ENCODE results near the gene CD300LG.
"Not testable (repeated sequence)": the region's sequence is repeated elsewhere in the genome, so short reads cannot be mapped to it uniquely, and the experiment has no call there.

The CD300LG gene

GRCh38 chr17:43855061-43855460, 8.1 kb downstream of the CD300LG start:
- no peak for DNase-seq (ENCODE audit: low spot score)

- DNase-seq (ENCODE audit: low spot score), result no peak
These were observed 9.2 kb downstream of the CD300LG start for GRCh38 chr17:43856141-43856540.

GRCh38 chr17:43857141-43857540, 10.2 kb downstream of the CD300LG start:
- no peak for DNase-seq (ENCODE audit: low spot score)

GRCh38 chr17:43857957-43858600, 11.1 kb downstream of the CD300LG start:
- no peak for DNase-seq (ENCODE audit: low spot score)

- no peak for DNase-seq (ENCODE audit: low spot score)
These were observed 13.2 kb downstream of the CD300LG start for GRCh38 chr17:43860077-43860725.

GRCh38 chr17:43860927-43861622, 14.1 kb downstream of the CD300LG start:
- DNase-seq (ENCODE audit: low spot score), result peak; percentile 63

- DNase-seq (ENCODE audit: low spot score), result no peak
These were observed 15.0 kb downstream of the CD300LG start for GRCh38 chr17:43861960-43862359.

- no peak for DNase-seq (ENCODE audit: low spot score)
These were observed 17.4 kb downstream of the CD300LG start for GRCh38 chr17:43864161-43864984.

- DNase-seq (ENCODE audit: low spot score), result no peak
These were observed 21.4 kb downstream of the CD300LG start for GRCh38 chr17:43868226-43868994.

GRCh38 chr17:43869031-43869430, 22.1 kb downstream of the CD300LG start:
- not testable (repeated sequence) for DNase-seq (ENCODE audit: low spot score)

- DNase-seq (ENCODE audit: low spot score), result no peak
These were observed 25.1 kb downstream of the CD300LG start for GRCh38 chr17:43871946-43872690.

- DNase-seq (ENCODE audit: low spot score), result no peak
These were observed 26.1 kb downstream of the CD300LG start for GRCh38 chr17:43873091-43873490.

- DNase-seq (ENCODE audit: low spot score), result no peak
These were observed 26.8 kb downstream of the CD300LG start for GRCh38 chr17:43873815-43874214.

GRCh38 chr17:43874293-43874692, 27.3 kb downstream of the CD300LG start:
- DNase-seq (ENCODE audit: low spot score), result no peak

- DNase-seq (ENCODE audit: low spot score), result no peak
These were observed 28.6 kb downstream of the CD300LG start for GRCh38 chr17:43875476-43876147.

GRCh38 chr17:43877031-43877430, 30.1 kb downstream of the CD300LG start:
- DNase-seq (ENCODE audit: low spot score), result no peak

GRCh38 chr17:43877451-43878155, 30.6 kb downstream of the CD300LG start:
- DNase-seq (ENCODE audit: low spot score), result no peak

- peak; percentile 81 for DNase-seq (ENCODE audit: low spot score)
These were observed 31.5 kb downstream of the CD300LG start for GRCh38 chr17:43878260-43879175.
